K562 (cell line): ENCODE data around the gene MEIOB. TPM values are rescaled to one million over a fixed set of nuclear protein-coding genes. Genes with fewer than 3 reads are reported as not detected.
A peak's percentile ranks its signal among the peaks of the same experiment; 100 is the strongest.

ENCODE experiments used
- CBX3 ChIP-seq, 2 experiments: IDR thresholded peaks; 1 replicate in 1 of 2; 2 replicates in 1 of 2; pipeline ENCODE4 v1.6.1; 2012; ENCODE audit warnings: inconsistent platforms in 2 of 2, low read length in 2 of 2, borderline replicate concordance in 1 of 2, control low read depth in 1 of 2
- DMBX1 ChIP-seq: fragments of 250-450 bp; sonication (Bioruptor Pico); IDR thresholded peaks from 2 replicates; pipeline ENCODE4 v1.8.0; 2022; ENCODE audit warnings: inconsistent platforms, mild to moderate bottlenecking, moderate library complexity, borderline replicate concordance
- MYBL2 ChIP-seq, 2 experiments: fragments of 450-650 bp in 1 of 2; sonication (generic) in 1 of 2; formaldehyde crosslinking in 1 of 2; IDR thresholded peaks; 2 replicates each; pipeline versions ENCODE4 v1.6.1 to v1.8.1; 2017 to 2022; ENCODE audit warnings: borderline replicate concordance in 1 of 2, inconsistent platforms in 1 of 2, low read depth in 1 of 2, mild to moderate bottlenecking in 1 of 2, missing genetic modification reagents in 1 of 2, moderate library complexity in 1 of 2
- SREBF2 ChIP-seq: sonication (generic); formaldehyde crosslinking; IDR thresholded peaks from 2 replicates; pipeline ENCODE4 v1.4.0; 2020; ENCODE audit warnings: mild to moderate bottlenecking, missing genetic modification reagents
- STAT5A ChIP-seq: IDR thresholded peaks from 2 replicates; pipeline ENCODE4 v1.6.1; 2012; ENCODE audit warnings: low read length, inconsistent platforms, borderline replicate concordance
- STAT6 ChIP-seq: sonication (generic); formaldehyde crosslinking; IDR thresholded peaks from 2 replicates; pipeline ENCODE4 v1.8.1; 2023; ENCODE audit warnings: mild to moderate bottlenecking, missing genetic modification reagents
- TEAD4 ChIP-seq, 2 experiments: sonication (generic) in 1 of 2; formaldehyde crosslinking in 1 of 2; IDR thresholded peaks; 2 replicates each; pipeline versions ENCODE4 v1.6.1 to v1.8.0; 2012 to 2022; ENCODE audit warnings: borderline replicate concordance in 1 of 2, inconsistent platforms in 1 of 2, low read length in 1 of 2, mild to moderate bottlenecking in 1 of 2, missing genetic modification reagents in 1 of 2
- XRCC3 ChIP-seq: fragments of 450-650 bp; IDR thresholded peaks from 2 replicates; pipeline ENCODE4 v1.6.1; 2017; ENCODE audit warnings: mild to moderate bottlenecking, moderate library complexity
- ZBTB33 ChIP-seq: sonication (generic); formaldehyde crosslinking; IDR thresholded peaks from 2 replicates; pipeline ENCODE4 v1.8.1; 2023; ENCODE audit warnings: mild to moderate bottlenecking, missing genetic modification reagents
- ZBTB43 ChIP-seq: sonication (generic); formaldehyde crosslinking; IDR thresholded peaks from 2 replicates; pipeline ENCODE4 v1.8.0; 2023; ENCODE audit warnings: mild to moderate bottlenecking, missing genetic modification reagents
- ZNF395 ChIP-seq: fragments of 200-800 bp; sonication (Bioruptor generic); IDR thresholded peaks from 2 replicates; pipeline ENCODE4 v1.6.1; 2017; ENCODE audit warnings: missing genetic modification characterization, missing compliant biosample characterization
- polyA plus RNA-seq, 8 experiments: library from polyadenylated mRNA; depleted of rRNA in 4 of 8; stranded (reverse) in 5 of 8; unstranded in 3 of 8; fragments of >200 nt; fragmentation: Nextera tagmentation in 2 of 8; fragmentation: Illumina TruSeq in 1 of 8; extraction: Ambion mirVana in 2 of 8; extraction: Trizol in 1 of 8; gene quantifications; 2 replicates each; pipeline versions ENCODE4 v1.2.1 to v1.2.3, GENCODE V29; 2011 to 2014; ENCODE audit warnings: inconsistent platforms in 1 of 8, missing spikeins in 1 of 8
- total RNA-seq, 7 experiments: library from RNA; depleted of rRNA in 6 of 7; stranded (reverse); fragments of >200 nt in 6 of 7; fragmentation: Illumina TruSeq in 2 of 7; extraction: Trizol in 2 of 7; gene quantifications; 2 replicates each; pipeline versions ENCODE4 v1.2.1 to v1.2.3, GENCODE V29; 2011 to 2021; ENCODE audit warnings: low replicate concordance in 1 of 7
- TF ChIP-seq, protein P1 (sequence below), 2 experiments: fragments of 450-650 bp; IDR thresholded peaks; 2 replicates each; pipeline ENCODE4 v1.6.1; 2016
- TF ChIP-seq, protein P2 (sequence below): fragments of 450-650 bp; formaldehyde crosslinking; IDR thresholded peaks from 2 replicates; pipeline ENCODE4 v1.4.0; 2022; ENCODE audit warnings: missing genetic modification characterization

The MEIOB gene
- total and polyA plus RNA-seq, 9 of the 15 experiments (the other 6 are each of a cell fraction or from before 2014, with no cell fraction given), result 25.4 to 203 (median 97.6) TPM

DNA sequence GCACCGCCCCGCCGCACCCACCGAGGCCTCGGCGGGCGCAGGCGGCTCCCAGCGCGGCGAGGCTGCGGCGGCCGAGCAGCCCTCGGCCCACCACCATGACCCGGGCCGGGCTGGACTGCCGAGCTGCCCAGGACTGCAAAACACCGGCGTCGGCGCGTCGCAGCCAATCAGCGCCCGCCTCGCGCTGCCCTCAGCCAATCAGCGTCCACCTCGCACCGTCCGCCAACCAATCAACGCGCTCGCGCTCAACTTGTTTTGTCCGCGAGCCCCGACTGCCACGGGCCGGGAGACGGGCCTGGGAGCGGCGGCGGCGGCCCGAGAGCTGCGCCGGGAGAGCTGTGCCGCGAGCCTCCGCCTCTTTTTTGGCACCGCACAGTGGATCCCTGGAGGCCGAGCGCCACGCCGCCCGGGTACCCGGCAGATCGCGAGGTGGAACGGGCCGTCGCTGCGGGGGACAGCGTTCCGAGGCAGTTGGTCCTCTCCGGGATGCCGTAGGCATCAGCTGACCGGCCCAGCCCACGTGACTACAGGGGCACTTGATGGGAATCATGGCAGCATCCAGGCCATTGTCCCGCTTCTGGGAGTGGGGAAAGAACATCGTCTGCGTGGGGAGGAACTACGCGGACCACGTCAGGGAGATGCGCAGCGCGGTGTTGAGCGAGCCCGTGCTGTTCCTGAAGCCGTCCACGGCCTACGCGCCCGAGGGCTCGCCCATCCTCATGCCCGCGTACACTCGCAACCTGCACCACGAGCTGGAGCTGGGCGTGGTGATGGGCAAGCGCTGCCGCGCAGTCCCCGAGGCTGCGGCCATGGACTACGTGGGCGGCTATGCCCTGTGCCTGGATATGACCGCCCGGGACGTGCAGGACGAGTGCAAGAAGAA, 45.0 kb downstream of the MEIOB start, which contains the start of the genes FAHD1 and HAGH (continued):
- TF ChIP-seq ZBTB33 (CRISPR knock-in tag) (peak; percentile 85), DMBX1 (peak; percentile 45; the same call in 1 of the 2 replicates), ZNF395 (peak; percentile 93), MYBL2 (IDR thresholded peaks at IDR 0.05; ENCODE audit: low read depth) (peak; percentile 90), MYBL2 (CRISPR knock-in tag; IDR thresholded peaks at IDR 0.05; ENCODE audit: borderline replicate concordance) (no peak), XRCC3 (no peak), ZBTB43 (CRISPR knock-in tag) (no peak), STAT6 (no peak), STAT5A (no peak), TEAD4 (IDR thresholded peaks at IDR 0.05; ENCODE audit: low read length) (no peak), TEAD4 (CRISPR knock-in tag; IDR thresholded peaks at IDR 0.05; ENCODE audit: borderline replicate concordance) (peak; percentile 64; the same call in 1 of the 2 replicates), SREBF2 (CRISPR knock-in tag) (no peak), CBX3 (IDR thresholded peaks at IDR 0.05; ENCODE audit: borderline replicate concordance in 1 of 2, low read length in 2 of 2) (peak in 1 of 2 experiments; percentile 88; a peak in 2 of 3 replicates)
- TF ChIP-seq, protein P1, sequence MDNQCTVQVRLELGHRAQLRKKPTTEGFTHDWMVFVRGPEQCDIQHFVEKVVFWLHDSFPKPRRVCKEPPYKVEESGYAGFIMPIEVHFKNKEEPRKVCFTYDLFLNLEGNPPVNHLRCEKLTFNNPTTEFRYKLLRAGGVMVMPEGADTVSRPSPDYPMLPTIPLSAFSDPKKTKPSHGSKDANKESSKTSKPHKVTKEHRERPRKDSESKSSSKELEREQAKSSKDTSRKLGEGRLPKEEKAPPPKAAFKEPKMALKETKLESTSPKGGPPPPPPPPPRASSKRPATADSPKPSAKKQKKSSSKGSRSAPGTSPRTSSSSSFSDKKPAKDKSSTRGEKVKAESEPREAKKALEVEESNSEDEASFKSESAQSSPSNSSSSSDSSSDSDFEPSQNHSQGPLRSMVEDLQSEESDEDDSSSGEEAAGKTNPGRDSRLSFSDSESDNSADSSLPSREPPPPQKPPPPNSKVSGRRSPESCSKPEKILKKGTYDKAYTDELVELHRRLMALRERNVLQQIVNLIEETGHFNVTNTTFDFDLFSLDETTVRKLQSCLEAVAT (IDR thresholded peaks at IDR 0.05), result peak; percentile 16 to 28; a peak in 1 of 4 replicates
- TF ChIP-seq, protein P2, sequence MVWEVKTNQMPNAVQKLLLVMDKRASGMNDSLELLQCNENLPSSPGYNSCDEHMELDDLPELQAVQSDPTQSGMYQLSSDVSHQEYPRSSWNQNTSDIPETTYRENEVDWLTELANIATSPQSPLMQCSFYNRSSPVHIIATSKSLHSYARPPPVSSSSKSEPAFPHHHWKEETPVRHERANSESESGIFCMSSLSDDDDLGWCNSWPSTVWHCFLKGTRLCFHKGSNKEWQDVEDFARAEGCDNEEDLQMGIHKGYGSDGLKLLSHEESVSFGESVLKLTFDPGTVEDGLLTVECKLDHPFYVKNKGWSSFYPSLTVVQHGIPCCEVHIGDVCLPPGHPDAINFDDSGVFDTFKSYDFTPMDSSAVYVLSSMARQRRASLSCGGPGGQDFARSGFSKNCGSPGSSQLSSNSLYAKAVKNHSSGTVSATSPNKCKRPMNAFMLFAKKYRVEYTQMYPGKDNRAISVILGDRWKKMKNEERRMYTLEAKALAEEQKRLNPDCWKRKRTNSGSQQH (CRISPR knock-in tag), result no peak
